HG03521 (cell line): Measurements from ENCODE around the gene RASGRF2.

Experiments used
- ATAC-seq: cut with Tn5 transposase; IDR thresholded peaks from one replicate; pipeline ENCODE4 v1.9.1; 2021; ENCODE audit warnings: mild to moderate bottlenecking, moderate library complexity; ENCODE audit not compliant: unreplicated experiment

RASGRF2 gene, protein sequence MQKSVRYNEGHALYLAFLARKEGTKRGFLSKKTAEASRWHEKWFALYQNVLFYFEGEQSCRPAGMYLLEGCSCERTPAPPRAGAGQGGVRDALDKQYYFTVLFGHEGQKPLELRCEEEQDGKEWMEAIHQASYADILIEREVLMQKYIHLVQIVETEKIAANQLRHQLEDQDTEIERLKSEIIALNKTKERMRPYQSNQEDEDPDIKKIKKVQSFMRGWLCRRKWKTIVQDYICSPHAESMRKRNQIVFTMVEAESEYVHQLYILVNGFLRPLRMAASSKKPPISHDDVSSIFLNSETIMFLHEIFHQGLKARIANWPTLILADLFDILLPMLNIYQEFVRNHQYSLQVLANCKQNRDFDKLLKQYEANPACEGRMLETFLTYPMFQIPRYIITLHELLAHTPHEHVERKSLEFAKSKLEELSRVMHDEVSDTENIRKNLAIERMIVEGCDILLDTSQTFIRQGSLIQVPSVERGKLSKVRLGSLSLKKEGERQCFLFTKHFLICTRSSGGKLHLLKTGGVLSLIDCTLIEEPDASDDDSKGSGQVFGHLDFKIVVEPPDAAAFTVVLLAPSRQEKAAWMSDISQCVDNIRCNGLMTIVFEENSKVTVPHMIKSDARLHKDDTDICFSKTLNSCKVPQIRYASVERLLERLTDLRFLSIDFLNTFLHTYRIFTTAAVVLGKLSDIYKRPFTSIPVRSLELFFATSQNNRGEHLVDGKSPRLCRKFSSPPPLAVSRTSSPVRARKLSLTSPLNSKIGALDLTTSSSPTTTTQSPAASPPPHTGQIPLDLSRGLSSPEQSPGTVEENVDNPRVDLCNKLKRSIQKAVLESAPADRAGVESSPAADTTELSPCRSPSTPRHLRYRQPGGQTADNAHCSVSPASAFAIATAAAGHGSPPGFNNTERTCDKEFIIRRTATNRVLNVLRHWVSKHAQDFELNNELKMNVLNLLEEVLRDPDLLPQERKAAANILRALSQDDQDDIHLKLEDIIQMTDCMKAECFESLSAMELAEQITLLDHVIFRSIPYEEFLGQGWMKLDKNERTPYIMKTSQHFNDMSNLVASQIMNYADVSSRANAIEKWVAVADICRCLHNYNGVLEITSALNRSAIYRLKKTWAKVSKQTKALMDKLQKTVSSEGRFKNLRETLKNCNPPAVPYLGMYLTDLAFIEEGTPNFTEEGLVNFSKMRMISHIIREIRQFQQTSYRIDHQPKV (N-terminal part only)

DNA sequence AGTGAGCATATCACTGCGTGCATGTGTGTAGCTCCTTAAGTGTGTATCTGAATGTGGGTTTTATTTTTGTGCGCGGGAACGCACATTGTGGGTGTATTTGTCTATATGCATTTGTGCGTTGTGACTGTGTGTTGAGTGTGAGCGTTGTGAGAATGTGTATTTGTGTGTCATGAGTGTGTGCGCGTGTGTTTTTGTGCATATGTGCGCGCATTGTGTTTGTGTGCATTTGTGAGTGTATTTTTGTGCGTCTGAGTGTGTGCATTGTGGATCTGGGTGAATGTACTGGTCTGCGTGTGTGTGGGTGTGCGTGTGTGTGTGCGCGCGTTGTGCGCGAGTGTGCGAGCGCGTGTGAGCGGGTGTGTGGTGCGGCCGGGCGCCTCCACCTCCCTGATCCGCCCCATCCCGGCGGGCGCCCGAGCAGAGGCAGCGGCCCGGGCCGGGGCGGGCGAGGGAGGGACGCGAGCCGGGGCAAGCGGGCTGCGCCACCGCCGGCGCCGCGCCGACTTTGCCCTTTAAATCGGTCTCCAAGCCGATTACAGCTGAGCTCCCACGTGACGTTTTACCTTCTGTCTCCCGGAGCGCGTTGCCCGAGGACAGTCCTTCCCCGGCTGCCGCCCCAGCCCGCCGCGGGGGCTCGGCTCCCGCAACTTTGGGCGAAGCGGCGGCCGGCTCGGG is at the start of gene RASGRF2:
TSS of gene RASGRF2 (plus strand) at position 596 of the 675 bp plus-strand sequence. CDS start 376 bp downstream, outside the sequence.
- ATAC-seq, result no peak

DNA sequence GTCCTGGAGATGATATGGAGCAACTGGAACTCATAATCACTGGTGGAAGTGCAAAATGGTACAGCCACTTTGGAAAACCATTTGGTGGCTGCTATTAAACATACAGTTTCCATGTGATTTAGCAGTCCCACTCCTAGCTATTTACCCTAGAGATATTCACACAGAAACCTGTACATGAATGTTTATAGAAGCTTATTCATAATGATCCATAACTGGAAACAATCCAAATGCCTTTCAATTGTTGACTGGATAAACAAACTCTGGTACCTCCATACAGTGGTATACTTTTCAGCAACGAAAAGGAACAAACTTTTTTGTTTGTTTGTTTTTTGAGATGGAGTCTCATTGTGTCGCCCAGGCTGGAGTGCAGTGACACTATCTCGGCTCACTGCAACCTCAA is 47.7 kb upstream of the RASGRF2 start:
- ATAC-seq, result no peak

DNA sequence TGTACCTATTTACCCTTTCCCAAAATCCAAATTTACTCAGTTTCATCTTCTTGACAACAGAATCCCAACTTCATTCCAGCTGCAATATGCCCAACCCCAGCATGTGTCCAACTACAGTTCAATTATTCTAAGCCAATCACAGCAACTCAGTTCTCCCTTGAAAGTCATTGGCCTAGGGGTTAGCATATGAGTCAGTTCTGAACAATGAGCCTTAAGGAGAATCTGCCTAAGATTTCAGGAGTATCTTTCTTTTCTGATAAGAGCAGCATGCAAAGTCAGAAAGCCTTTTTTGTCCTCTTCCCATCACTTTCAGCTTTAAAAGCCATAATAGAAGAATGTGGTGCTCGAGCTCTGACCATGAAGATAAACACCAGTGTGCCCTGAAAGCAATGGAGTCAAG is 44.4 kb upstream of the RASGRF2 start:
- no peak for ATAC-seq

DNA sequence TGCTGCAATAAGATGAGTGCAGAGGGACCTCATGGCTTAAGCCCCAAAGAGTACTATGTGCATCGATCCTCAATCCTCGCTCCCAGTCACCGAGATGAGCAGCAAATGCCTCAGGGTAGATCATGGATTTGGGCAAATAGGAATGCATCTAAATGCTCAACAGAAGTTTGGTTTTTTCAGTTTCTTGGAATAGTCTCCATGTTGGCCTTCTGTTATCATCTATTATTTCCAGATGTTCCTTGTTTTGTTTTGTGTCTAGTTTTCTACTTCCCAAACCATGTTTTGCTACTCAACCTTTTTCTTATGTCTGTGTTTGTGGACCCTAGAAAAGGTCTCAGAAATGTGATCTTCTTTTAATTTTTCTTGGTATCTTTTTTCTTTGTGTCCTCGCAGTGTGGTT is 43.5 kb upstream of the RASGRF2 start:
- no peak for ATAC-seq

DNA sequence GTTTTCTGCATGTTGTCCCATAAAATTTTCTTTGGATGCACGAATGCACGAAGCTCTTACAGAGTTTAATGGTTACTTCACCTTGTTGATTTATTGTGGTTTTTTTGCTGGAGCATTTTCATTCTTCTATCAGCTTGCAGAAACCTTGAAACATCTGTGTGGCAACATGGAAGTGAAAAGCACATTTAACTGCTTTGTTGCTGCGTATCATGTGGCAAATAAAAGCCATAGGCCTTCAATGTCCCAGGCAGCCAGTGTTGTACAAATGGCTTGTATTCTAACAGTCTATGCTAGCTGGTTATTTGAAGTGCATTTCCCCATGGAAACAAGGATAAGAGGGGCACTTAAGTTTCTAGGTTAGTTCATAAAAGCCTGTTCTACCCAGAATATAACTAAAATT is 42.5 kb upstream of the RASGRF2 start:
- ATAC-seq, result no peak

DNA sequence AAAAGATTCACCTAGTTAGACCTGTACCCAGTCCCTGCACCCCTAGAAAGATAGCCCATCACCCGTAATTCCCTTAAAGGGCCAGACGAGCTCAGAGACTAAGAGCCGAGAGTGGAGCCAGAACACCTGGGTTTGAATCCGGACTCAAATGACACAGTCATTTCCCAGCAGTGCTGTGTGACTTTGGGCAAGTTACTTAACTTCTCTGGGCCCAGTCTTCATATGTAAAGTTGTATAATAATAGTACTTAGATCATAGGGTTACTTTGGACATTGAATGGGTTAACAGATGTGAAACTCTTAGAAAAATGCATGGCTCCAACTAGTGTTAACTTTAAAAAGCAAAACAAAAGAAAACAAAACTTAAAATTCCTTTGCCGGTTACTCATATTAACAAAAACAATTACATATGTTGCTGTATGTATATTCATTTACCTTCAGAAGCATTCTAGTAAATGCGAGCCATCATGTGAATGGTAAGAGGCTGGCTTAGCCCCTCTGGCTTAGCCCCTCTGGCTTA is 40.4 kb upstream of the RASGRF2 start:
- ATAC-seq, result no peak

DNA sequence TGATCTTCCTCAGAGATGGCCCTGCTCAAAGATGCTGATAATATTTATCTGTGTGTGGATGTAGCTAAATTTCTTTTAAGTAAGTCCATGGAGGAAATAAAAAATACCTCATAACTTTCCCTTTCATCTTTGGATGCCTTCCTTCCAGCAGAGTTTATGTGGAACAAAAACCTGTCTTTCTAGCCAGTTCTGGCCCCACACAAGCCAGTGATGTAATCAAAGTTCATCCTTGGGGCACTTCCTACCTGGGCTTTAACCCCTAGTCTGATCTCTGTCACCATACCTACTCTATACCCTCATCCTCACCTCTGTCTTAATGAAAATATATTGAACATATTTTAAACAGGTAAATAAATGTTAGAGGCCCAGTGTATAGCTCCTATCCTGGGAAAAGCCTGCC is 39.8 kb upstream of the RASGRF2 start:
- ATAC-seq, result no peak

DNA sequence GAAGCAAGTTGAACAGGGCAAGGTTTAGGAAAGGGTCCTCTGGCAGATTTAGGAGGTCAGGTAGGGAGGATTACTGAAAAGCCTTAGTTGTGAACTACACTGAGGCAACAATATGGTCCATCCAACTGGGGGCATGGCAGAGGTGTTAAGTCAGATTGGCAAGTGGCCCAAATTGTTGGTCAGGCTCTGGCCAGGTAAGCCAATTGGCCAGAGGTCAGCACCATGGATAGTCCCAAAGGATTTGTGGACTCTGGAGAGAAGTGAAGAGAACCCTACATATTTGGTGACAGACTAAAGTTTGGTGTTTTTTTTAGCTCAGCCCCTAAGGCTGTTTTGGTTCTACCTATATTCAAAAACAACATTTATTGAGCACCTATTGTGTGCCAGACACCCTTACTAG is 39.1 kb upstream of the RASGRF2 start:
- ATAC-seq, result no peak

DNA sequence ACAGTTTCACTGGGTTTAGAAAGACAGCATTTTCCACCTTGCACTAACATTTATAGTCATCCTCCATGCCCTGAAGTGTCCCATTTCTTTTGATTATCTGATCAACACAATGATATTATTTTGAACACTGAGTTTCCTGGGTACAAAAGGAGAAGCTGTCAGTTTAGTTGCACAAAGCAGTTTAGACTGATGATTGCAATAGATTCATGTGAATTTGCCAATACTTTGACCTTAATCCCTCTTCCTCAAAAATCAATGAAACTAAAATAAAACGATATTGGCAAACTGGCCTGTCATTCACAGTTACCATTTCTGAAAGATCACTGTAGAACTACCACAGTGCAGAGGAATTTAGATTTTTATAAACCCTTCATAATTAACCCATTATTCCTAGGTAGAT is 34.2 kb upstream of the RASGRF2 start:
- no peak for ATAC-seq

DNA sequence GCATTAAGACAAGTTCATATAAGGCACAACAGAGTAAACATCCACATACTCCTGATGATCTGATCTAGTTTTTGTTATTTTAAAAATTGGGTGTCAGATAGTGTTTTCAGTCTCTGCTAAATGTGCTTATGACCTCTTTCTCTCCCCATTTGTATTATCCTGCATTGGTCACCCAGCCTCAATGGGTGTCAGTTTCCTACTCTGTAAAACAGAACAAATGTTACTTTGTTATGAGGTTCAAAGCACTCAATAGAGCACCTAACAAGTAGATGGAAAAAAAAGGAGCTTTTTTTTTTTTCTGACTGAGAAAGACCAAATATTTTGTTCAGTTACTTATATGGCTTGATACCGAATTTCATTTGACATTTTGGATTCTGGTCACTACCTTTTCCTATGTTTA is 33.6 kb upstream of the RASGRF2 start:
- no peak for ATAC-seq

DNA sequence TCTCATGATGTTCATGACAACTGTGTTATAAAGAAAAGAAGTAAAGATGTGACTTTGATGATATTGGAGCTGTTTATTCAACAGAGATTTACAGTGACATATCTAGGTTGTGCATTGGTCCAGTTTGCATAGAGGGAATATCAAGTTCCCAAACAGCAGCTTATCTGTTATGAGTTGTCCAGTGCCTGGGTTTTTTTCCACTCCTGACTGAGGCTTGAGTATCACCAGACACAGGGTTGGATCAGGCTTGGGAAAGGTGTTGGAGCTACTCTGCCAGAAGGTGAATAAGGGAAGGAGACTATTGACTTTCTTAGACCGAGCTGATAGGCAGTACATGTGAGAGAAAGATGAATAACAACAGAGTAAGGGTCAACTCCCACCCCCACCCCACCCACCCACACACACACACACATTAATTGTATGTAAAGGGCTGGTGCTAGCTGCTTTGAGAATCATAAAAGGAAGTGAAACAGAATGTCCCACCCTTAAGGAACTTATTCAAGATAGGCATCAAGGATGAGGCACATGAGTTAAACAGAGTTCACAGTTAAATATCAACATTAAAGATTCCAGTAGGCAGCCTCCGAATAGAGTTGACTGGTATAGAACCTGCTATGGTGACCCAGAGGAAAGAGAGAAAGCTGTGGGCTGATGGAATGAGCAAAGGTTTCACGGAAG is 33.0 kb upstream of the RASGRF2 start:
- ATAC-seq, result no peak

DNA sequence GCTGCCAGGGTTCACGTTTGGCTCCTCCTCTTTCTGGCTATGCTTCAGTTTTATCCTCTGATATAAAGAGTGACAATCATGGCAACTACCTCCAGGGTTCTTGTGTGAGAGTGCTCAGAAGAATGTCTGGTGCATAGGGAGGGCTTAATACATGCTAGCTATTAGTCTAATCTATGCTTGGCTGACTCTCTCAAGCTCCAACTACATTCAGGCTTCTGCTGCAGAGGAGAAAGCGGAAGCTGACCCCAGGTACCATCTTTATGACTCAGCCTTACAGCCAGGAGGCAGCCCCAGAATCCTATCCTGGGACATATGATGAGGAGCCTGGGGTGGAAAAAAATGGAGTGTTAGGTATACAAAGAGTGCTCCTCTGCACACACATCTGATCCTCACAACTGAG is 32.1 kb upstream of the RASGRF2 start:
- ATAC-seq, result no peak

DNA sequence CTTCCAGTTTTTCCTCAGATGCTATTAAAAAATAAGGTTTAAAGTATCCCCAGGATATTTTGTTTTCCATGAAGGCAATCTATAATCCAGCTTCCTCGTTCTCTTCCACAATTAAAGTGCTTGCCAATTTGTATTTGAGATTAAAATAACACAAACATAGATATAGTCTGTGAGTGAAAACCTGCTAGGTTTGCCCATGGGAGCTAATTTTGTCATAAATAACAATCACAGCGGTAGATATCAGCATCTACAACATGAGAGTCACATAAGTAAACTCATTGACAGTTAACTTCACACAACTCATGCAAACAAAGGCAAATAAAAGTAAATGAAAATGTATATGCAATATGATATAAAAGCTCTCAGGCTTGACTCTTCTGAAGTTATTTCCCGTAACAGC is 29.2 kb upstream of the RASGRF2 start:
- no peak for ATAC-seq

DNA sequence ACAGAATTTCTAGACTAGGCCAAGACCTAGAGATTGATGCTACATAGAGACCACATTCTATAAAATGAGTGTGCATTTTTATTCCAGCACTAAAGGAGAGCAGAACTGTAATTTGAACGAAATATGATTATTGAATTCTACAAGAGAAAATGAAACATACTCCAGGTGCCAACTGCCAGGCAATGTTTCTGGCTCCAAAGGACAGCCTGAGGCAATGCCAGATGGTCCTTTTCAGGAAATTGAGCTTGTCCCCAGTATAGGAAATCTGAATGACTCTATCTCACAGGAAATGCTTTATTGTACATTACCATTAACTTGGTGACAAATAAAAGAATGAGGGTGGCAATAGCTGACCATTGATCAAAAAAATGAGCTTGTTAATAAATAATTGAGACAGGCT is 28.8 kb upstream of the RASGRF2 start:
- no peak for ATAC-seq

DNA sequence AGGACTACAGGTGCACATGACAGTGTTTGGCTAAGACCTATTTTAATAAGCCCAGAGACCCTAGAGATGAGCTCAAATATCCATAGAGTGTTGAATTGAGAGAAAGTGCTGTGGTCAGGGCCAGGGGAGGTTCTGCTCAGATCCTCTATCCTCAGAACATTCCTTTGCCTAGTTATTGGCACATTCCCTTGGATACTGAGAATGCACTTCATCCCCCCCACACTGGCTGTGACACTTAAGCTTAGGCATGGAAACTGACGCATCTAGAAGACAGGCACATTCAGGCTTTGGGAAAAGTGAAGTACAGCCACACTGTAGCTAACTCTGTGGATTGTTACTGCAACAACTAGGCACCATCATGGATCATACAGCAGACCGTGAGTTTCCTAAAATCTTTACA is 27.1 kb upstream of the RASGRF2 start:
- no peak for ATAC-seq

DNA sequence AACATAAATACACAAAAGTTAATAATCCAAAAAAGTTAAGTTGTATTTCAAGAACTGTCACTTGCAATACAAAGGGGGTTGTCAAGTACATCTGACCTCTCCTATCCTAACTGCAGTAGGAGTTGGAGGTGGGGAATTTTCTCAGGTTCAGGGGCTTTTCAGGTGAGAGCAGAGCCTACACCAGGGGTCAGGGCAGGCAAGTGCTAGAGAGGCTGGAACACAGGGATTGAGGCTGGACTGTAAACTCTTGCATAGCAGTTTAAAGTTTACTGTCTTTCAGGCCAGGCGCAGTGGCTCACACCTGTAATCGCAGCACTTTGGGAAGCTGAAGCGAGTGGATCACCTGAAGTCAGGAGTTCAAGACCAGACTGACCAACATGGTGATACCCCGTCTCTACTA is 25.4 kb upstream of the RASGRF2 start:
- ATAC-seq, result no peak

DNA sequence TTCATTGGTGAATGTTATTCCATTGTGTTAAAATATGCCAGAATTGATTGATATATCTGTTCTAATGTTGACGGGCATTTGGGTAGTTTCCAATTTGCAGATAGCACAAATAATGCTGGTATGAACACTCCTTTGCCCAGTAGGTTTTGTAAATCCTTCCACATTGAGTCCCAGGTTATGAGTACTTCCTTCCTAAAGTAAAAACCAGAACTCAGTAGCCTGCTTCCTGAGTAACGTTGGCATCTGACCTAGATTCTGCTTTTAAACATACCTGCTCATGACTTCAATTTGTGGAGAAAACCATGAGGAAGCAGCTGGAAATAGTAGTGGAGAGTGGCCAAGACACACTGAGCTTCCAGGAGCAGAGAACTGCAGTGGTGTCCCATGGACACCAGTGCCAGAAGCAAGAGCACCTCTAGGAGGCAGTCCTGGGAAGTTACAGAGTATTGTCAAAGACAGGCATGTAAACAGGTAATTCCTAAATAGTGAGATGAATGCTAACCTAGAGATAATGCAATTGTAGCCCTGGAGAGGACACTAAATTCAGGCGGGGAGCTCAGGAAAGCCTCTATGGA is 24.3 kb upstream of the RASGRF2 start:
- ATAC-seq, result no peak

DNA sequence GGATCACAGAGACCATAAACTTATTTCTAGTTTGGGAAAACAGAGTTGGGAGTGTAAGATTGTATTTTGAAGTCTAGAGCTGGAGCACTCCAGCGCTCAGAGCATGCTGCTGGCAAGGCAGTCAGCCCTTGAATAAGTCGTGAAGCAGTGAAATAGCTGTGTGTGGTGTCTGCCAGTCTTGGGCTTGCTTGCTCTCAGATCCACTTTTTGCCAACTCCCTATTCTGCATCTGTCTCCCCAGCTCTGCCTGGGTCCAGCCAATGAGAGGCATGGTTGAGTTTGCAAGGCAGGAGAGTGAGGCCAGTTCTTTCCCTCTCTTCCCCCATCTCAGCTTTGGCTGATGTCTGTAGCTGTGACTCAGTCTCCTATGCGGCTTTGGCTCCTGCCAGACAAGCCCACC is 23.3 kb upstream of the RASGRF2 start:
- no peak for ATAC-seq

DNA sequence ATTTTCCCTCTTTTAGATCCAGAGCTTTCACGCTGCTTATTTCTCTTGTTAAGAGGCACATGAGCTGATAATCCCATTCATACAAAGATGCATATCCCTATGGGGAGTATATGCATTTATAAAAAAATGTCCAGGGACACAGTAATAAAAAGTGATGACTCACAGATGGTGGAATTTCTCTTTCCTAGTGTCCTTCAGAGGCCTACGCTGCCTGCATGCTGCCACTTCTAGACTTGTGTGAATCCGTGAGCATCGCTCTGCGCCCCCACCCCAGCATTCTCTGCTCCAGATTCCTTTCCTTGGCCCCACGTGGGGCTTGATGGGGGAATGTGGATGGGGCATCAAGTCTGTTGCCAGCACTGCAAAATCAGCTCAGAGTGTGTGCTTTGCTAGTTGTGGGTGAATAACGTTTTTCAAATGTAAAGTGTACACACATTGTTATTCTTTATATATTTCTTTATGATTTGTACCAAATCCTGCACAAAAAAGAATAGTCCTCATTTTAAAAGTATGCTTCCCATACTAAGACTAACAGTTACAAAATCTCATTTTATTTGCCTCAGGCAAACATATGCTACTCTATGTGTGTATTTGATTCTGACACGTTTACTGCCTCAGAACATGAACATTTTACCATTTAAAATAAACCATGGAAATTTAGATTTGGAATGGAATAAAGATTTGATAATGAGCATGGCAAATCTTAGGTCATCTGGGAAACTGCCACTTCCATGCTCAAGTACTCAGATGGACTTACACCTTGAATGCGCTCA is 22.4 kb upstream of the RASGRF2 start:
- ATAC-seq, result no peak
